NCI-H2171 treated with DMSO at 0.1 percent for 48 hours (cell line): ENCODE measurements around the gene ARHGEF4.
"Not testable (repeated sequence)": the region's sequence is repeated elsewhere in the genome, so short reads cannot be mapped to it uniquely, and the experiment has no call there.

ENCODE experiments used
- DNase-seq: peaks from one replicate; lab custom pipeline; 2025; lab: John Stamatoyannopoulos, UW

The ARHGEF4 gene

GRCh38 chr2:131052741-131053263 lies 216.1 kb downstream of the ARHGEF4 start:
- DNase-seq = no peak

- DNase-seq = no peak
Observed at GRCh38 chr2:131054488-131054887, 217.8 kb downstream of the ARHGEF4 start.

- no peak for DNase-seq
Observed at GRCh38 chr2:131055169-131056065, 218.7 kb downstream of the ARHGEF4 start.

GRCh38 chr2:131056204-131056931 lies 219.7 kb downstream of the ARHGEF4 start:
- no peak for DNase-seq

GRCh38 chr2:131056932-131057287 lies 220.2 kb downstream of the ARHGEF4 start:
- DNase-seq = no peak

- no peak for DNase-seq
Observed at GRCh38 chr2:131058214-131058843, 221.6 kb downstream of the ARHGEF4 start.

- no peak for DNase-seq
Observed at GRCh38 chr2:131058920-131059319, 222.2 kb downstream of the ARHGEF4 start.

- peak; percentile 41 for DNase-seq
Observed at GRCh38 chr2:131063501-131064283, 227.0 kb downstream of the ARHGEF4 start.

- DNase-seq = no peak
Observed at GRCh38 chr2:131064589-131065512, 228.1 kb downstream of the ARHGEF4 start.

- no peak for DNase-seq
Observed at GRCh38 chr2:131067465-131068125, 230.9 kb downstream of the ARHGEF4 start.

GRCh38 chr2:131068172-131068571 lies 231.5 kb downstream of the ARHGEF4 start:
- not testable (repeated sequence) for DNase-seq

- DNase-seq = not testable (repeated sequence)
Observed at GRCh38 chr2:131075578-131075977, 238.9 kb downstream of the ARHGEF4 start.

GRCh38 chr2:131076707-131077106 lies 240.0 kb downstream of the ARHGEF4 start:
- DNase-seq = no peak

GRCh38 chr2:131077182-131077846 lies 240.6 kb downstream of the ARHGEF4 start:
- DNase-seq = no peak

- no peak for DNase-seq
Observed at GRCh38 chr2:131077966-131078365, 241.3 kb downstream of the ARHGEF4 start.

- DNase-seq = not testable (repeated sequence)
Observed at GRCh38 chr2:131079931-131080330, 243.2 kb downstream of the ARHGEF4 start.

- DNase-seq = no peak
Observed at GRCh38 chr2:131081190-131081589, 244.5 kb downstream of the ARHGEF4 start.

- DNase-seq = no peak
Observed at GRCh38 chr2:131085646-131086045, 248.9 kb downstream of the ARHGEF4 start.

- no peak for DNase-seq
Observed at GRCh38 chr2:131092458-131093005, 255.8 kb downstream of the ARHGEF4 start.
